ENCODE data around the gene RHEBL1. TPM values are rescaled to one million over a fixed set of nuclear protein-coding genes. Genes with fewer than 3 reads are reported as not detected.

The RHEBL1 gene
- total and polyA plus RNA-seq, 9 donors = 0.18 to 1.2 (median 0.45) TPM; not detected in 2

- Histone ChIP-seq H3K36me3 (no peaks in the 10 kb centered on the region), H3K9me3 (no peaks in the 10 kb centered on the region), H3K27me3 (no peaks in the 10 kb centered on the region), H3K4me3 (peak overlapping the region; percentile 91), H3K27ac (peak overlapping the region in 1 of 2 donors; percentile 90), H3K4me1 (ENCODE audit: insufficient read depth) (peaks cover 14% of the 10 kb centered on the region)
- no peak for DNase-seq
- WGBS, 3 donors = 4 to 5% (median 4%) methylated on average over 16 of the region's 16 CpGs
- no peak for TF ChIP-seq EP300 (IDR thresholded peaks at IDR 0.05)
- TF ChIP-seq POLR2A (IDR thresholded peaks at IDR 0.05) = no peak
- intact Hi-C loops (cut with DNase I) = loop anchor here in 1 of 4 donors (10.0 kb wide), 1 partner anchor 174 kb away; no protein-coding TSS in a partner anchor
Measured at GRCh38 chr12:49061157-49061650, 8.6 kb downstream of the RHEBL1 start.

- peaks cover 21% of the 10 kb centered on the region for H3K4me1 ChIP-seq (ENCODE audit: insufficient read depth)
- WGBS, 3 donors = 0 to 1% (median 0%) methylated on average over 30 to 74 of the region's 74 CpGs
- intact Hi-C loops (cut with DNase I) = loop anchor here in 1 of 4 donors (10.0 kb wide), 1 partner anchor 174 kb away; no protein-coding TSS in a partner anchor
Measured at GRCh38 chr12:49060237-49061156, 9.3 kb downstream of the RHEBL1 start, which contains the start of gene KMT2D. TSS of gene KMT2D (minus strand) at chr12:49060794. CDS start at chr12:49055324, 5,470 bp downstream.

GRCh38 chr12:49059299-49060171, 10.2 kb downstream of the RHEBL1 start:
- TF ChIP-seq EP300 (IDR thresholded peaks at IDR 0.05) (no peak), CTCF (IDR thresholded peaks at IDR 0.05) (no peak), POLR2A (IDR thresholded peaks at IDR 0.05) (no peak)
- no peaks in the 10 kb centered on the region for H3K9me3 ChIP-seq
- peak in 2 of 5 donors; percentile 37 to 60 for DNase-seq
- peak overlapping the region; percentile 61 to 90 for H3K27ac ChIP-seq
- intact Hi-C loops (cut with DNase I) = loop anchor here in 1 of 4 donors (10.0 kb wide), 1 partner anchor 175 kb away; no protein-coding TSS in a partner anchor
- no peaks in the 10 kb centered on the region for H3K36me3 ChIP-seq
- peak overlapping the region; percentile 91 for H3K4me3 ChIP-seq
- no peaks in the 10 kb centered on the region for H3K27me3 ChIP-seq
- peaks cover 21% of the 10 kb centered on the region for H3K4me1 ChIP-seq (ENCODE audit: insufficient read depth)
- 0% methylated on average over 51 to 70 of the region's 70 CpGs for WGBS, 3 donors

More at GRCh38 chr12:49060237-49061156, 9.3 kb downstream of the RHEBL1 start, which contains the start of gene KMT2D:
- H3K27me3 ChIP-seq = no peaks in the 10 kb centered on the region
- H3K27ac ChIP-seq = peak within 1 kb of the TSS; percentile 61 to 90
- peak; percentile 92 to 94 (median 93) for DNase-seq
- no peaks in the 10 kb centered on the region for H3K36me3 ChIP-seq
- TF ChIP-seq POLR2A (IDR thresholded peaks at IDR 0.05) (peak; percentile 66), EP300 (IDR thresholded peaks at IDR 0.05) (no peak), CTCF (IDR thresholded peaks at IDR 0.05) (peak; percentile 10 to 79 (median 57))
- peak within 1 kb of the TSS; percentile 91 for H3K4me3 ChIP-seq
- no peaks in the 10 kb centered on the region for H3K9me3 ChIP-seq

GRCh38 chr12:49059045-49059298, 10.8 kb downstream of the RHEBL1 start:
- peak overlapping the region; percentile 91 for H3K4me3 ChIP-seq
- peaks cover 21% of the 10 kb centered on the region for H3K4me1 ChIP-seq (ENCODE audit: insufficient read depth)
- H3K36me3 ChIP-seq = no peaks in the 10 kb centered on the region
- H3K27me3 ChIP-seq = no peaks in the 10 kb centered on the region
- no peaks in the 10 kb centered on the region for H3K9me3 ChIP-seq
- DNase-seq = no peak
- TF ChIP-seq CTCF (IDR thresholded peaks at IDR 0.05) (no peak), EP300 (IDR thresholded peaks at IDR 0.05) (no peak), POLR2A (IDR thresholded peaks at IDR 0.05) (no peak)
- WGBS, 3 donors = 0 to 2% (median 0%) methylated on average over 1 of the region's 1 CpG
- intact Hi-C loops (cut with DNase I) = no loop called here
- H3K27ac ChIP-seq = peak overlapping the region in 1 of 2 donors; percentile 90

All from ovary (tissue), 9 donors.